OCI-LY1 (cell line): ENCODE results near the gene VGLL4.
A peak's percentile ranks its signal among the peaks of the same experiment; 100 is the strongest.

ENCODE experiments used
- H2AFZ ChIP-seq: fragments of 200-600 bp; sonication (generic), shearing (Covaris generic); 2 replicates; pipeline ENCODE4 v1.6.0; 2014; ENCODE audit warnings: antibody characterized with exemption, mild to moderate bottlenecking, low read length
- H3F3A ChIP-seq: fragments of 200-600 bp; sonication (generic), shearing (Covaris generic); 2 replicates; pipeline ENCODE4 v1.6.0; 2014; ENCODE audit warnings: mild to moderate bottlenecking, antibody characterized with exemption, low read length, moderate library complexity; ENCODE audit not compliant: insufficient read depth
- H3K27ac ChIP-seq: fragments of 200-600 bp; sonication (generic); 2 replicates; pipeline ENCODE4 v1.5.1; 2014; ENCODE audit warnings: low read length, mixed run types, mild to moderate bottlenecking, low read depth; ENCODE audit not compliant: poor library complexity, severe bottlenecking
- H3K27me3 ChIP-seq: fragments of 200-600 bp; sonication (generic); 2 replicates; pipeline ENCODE4 v1.6.0; 2014; ENCODE audit warnings: antibody characterized with exemption, mild to moderate bottlenecking, low read length, moderate library complexity; ENCODE audit not compliant: insufficient read depth
- H3K36me3 ChIP-seq: fragments of 200-600 bp; sonication (generic); 2 replicates; pipeline ENCODE4 v1.6.1; 2014; ENCODE audit warnings: mild to moderate bottlenecking, antibody characterized with exemption, low read length, moderate library complexity, mixed read lengths; ENCODE audit not compliant: insufficient read depth
- H3K4me1 ChIP-seq: fragments of 200-600 bp; sonication (generic); 2 replicates; pipeline ENCODE4 v1.5.1; 2014; ENCODE audit warnings: mild to moderate bottlenecking, low read length, moderate library complexity; ENCODE audit not compliant: insufficient read depth, severe bottlenecking
- H3K4me2 ChIP-seq: fragments of 200-600 bp; sonication (generic), shearing (Covaris generic); 2 replicates; pipeline ENCODE4 v1.6.1; 2014; ENCODE audit warnings: low read length
- H3K4me3 ChIP-seq: fragments of 200-600 bp; sonication (generic); 2 replicates; pipeline ENCODE4 v1.5.1; 2014; ENCODE audit warnings: low read length, low read depth, mild to moderate bottlenecking, mixed read lengths; ENCODE audit not compliant: poor library complexity, severe bottlenecking
- H3K79me2 ChIP-seq: fragments of 200-600 bp; shearing (Covaris generic); 2 replicates; pipeline ENCODE4 v1.6.1; 2016; ENCODE audit warnings: mixed run types, low read length, mixed read lengths; ENCODE audit not compliant: insufficient read depth
- H3K9ac ChIP-seq: fragments of 200-600 bp; sonication (generic), shearing (Covaris generic); 2 replicates; pipeline ENCODE4 v1.6.1; 2014; ENCODE audit warnings: mild to moderate bottlenecking, low read length, mixed read lengths
- H3K9me2 ChIP-seq: fragments of 200-600 bp; sonication (generic), shearing (Covaris generic); 2 replicates; pipeline ENCODE4 v1.6.1; 2014; ENCODE audit warnings: low read depth, mild to moderate bottlenecking, low read length, mixed read lengths
- H3K9me3 ChIP-seq: fragments of 200-600 bp; shearing (Covaris generic); 2 replicates; pipeline ENCODE4 v1.6.1; 2014; ENCODE audit warnings: low read length, mixed read lengths
- H4K20me1 ChIP-seq: fragments of 200-600 bp; sonication (generic), shearing (Covaris generic); 2 replicates; pipeline ENCODE4 v1.6.0; 2016; ENCODE audit warnings: mild to moderate bottlenecking, low read length; ENCODE audit not compliant: insufficient read depth
- CTCF ChIP-seq: fragments of 200-600 bp; sonication (generic), shearing (Covaris generic); IDR thresholded peaks from 2 replicates; pipeline ENCODE4 v1.5.1; 2017; ENCODE audit warnings: mild to moderate bottlenecking, antibody characterized with exemption, low read length, moderate library complexity, mixed read lengths
- EZH2 ChIP-seq: fragments of 200-600 bp; sonication (generic), shearing (Covaris generic); IDR thresholded peaks from 2 replicates; pipeline ENCODE4 v1.8.0; 2017; ENCODE audit warnings: borderline replicate concordance, mixed run types, mild to moderate bottlenecking, antibody characterized with exemption, low read length, moderate library complexity, mixed read lengths

Gene VGLL4, protein sequence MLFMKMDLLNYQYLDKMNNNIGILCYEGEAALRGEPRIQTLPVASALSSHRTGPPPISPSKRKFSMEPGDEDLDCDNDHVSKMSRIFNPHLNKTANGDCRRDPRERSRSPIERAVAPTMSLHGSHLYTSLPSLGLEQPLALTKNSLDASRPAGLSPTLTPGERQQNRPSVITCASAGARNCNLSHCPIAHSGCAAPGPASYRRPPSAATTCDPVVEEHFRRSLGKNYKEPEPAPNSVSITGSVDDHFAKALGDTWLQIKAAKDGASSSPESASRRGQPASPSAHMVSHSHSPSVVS

GRCh38 chr3:11643605-11644087, at the start of gene VGLL4:
TSS of gene VGLL4 (minus strand) at chr3:11643915. CDS start at chr3:11643518, 397 bp downstream.
- Histone ChIP-seq H3K27me3 (no peaks in the 10 kb centered on the region), H3K36me3 (peaks cover 25% of the 10 kb centered on the region), H3K27ac (peak within 1 kb of the TSS; percentile 85), H3K4me1 (peaks cover 42% of the 10 kb centered on the region), H3K79me2 (peaks cover 42% of the 10 kb centered on the region), H3K9me2 (no peaks in the 10 kb centered on the region), H2AFZ (no peak within 1 kb of the TSS), H3K4me2 (peak within 1 kb of the TSS; percentile 70), H3K4me3 (peak within 1 kb of the TSS; percentile 86), H3F3A (no peaks in the 10 kb centered on the region), H3K9ac (peak within 1 kb of the TSS; percentile 86), H3K9me3 (no peaks in the 10 kb centered on the region), H4K20me1 (no peaks in the 10 kb centered on the region)
- TF ChIP-seq CTCF (no peak), EZH2 (no peak)

DNA sequence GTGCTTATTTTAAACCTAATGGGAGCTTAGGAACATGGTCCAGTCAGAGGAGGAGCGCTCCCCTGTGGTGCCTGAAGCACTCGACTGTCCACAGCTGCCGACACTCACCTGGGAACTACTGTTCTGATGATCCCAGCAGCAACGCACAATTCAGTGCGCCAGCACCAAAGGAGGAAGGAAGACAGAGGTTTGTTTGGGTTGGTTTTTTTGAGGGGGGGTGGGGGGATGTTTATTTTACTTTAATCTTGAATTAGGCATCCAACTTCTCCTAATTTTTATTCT, 48.8 kb upstream of the VGLL4 start:
- Histone ChIP-seq H3F3A (no peaks in the 10 kb centered on the region), H4K20me1 (no peaks in the 10 kb centered on the region), H3K36me3 (0 out of 2 replicates have a peak, but pooled peaks cover 4% of the 10 kb centered on the region), H3K4me1 (peaks cover 6% of the 10 kb centered on the region), H3K4me3 (no peak overlapping the region), H3K4me2 (no peak overlapping the region), H3K9me2 (no peaks in the 10 kb centered on the region), H3K27ac (no peak overlapping the region), H3K27me3 (no peaks in the 10 kb centered on the region), H3K9ac (no peak overlapping the region), H3K79me2 (peaks cover 3% of the 10 kb centered on the region; the same call in 1 of the 2 replicates), H3K9me3 (no peaks in the 10 kb centered on the region), H2AFZ (no peak overlapping the region)
- no peak for TF ChIP-seq EZH2
- TF ChIP-seq CTCF: no peak

GRCh38 chr3:11691767-11692531, 48.2 kb upstream of the VGLL4 start:
- no peak overlapping the region for H2AFZ ChIP-seq
- no peaks in the 10 kb centered on the region for H3K9me3 ChIP-seq
- no peaks in the 10 kb centered on the region for H4K20me1 ChIP-seq
- no peak overlapping the region for H3K4me3 ChIP-seq
- H3F3A ChIP-seq: no peaks in the 10 kb centered on the region
- H3K4me1 ChIP-seq: peaks cover 6% of the 10 kb centered on the region
- H3K79me2 ChIP-seq: peaks cover 3% of the 10 kb centered on the region; the same call in 1 of the 2 replicates
- no peak for TF ChIP-seq EZH2
- TF ChIP-seq CTCF: no peak
- no peak overlapping the region for H3K4me2 ChIP-seq
- no peaks in the 10 kb centered on the region for H3K9me2 ChIP-seq
- H3K27ac ChIP-seq: no peak overlapping the region
- 0 out of 2 replicates have a peak, but pooled peaks cover 4% of the 10 kb centered on the region for H3K36me3 ChIP-seq
- no peak overlapping the region for H3K9ac ChIP-seq
- H3K27me3 ChIP-seq: no peaks in the 10 kb centered on the region
